ENCODE data around the gene PRTFDC1.

The PRTFDC1 gene

GRCh38 chr10:24814568-24815313, 137.7 kb downstream of the PRTFDC1 start:
- H3K36me3 Mint-ChIP-seq (ENCODE audit: insufficient read depth): no peaks in the 10 kb centered on the region

GRCh38 chr10:24813856-24814255, 138.6 kb downstream of the PRTFDC1 start:
- no peak overlapping the region for H3K27ac Mint-ChIP-seq
- no peaks in the 10 kb centered on the region for H3K4me1 Mint-ChIP-seq (ENCODE audit: low read depth in 2 of 2)
- H3K4me3 Mint-ChIP-seq: no peak overlapping the region
- no peaks in the 10 kb centered on the region for H3K36me3 Mint-ChIP-seq (ENCODE audit: insufficient read depth)
- H3K27me3 Mint-ChIP-seq: no peaks in the 10 kb centered on the region
- DNase-seq (no peak), ATAC-seq (replicated peaks) (no peak)
- no peaks in the 10 kb centered on the region for H3K9me3 Mint-ChIP-seq

More at GRCh38 chr10:24814568-24815313, 137.7 kb downstream of the PRTFDC1 start:
- H3K4me3 Mint-ChIP-seq: no peak overlapping the region
- no peaks in the 10 kb centered on the region for H3K4me1 Mint-ChIP-seq (ENCODE audit: low read depth in 2 of 2)
- ATAC-seq (replicated peaks): no peak
- no peak for DNase-seq
- no peak overlapping the region for H3K27ac Mint-ChIP-seq
- no peaks in the 10 kb centered on the region for H3K27me3 Mint-ChIP-seq
- H3K9me3 Mint-ChIP-seq: no peaks in the 10 kb centered on the region

- DNase-seq (no peak), ATAC-seq (replicated peaks) (no peak)
- no peaks in the 10 kb centered on the region for H3K36me3 Mint-ChIP-seq (ENCODE audit: insufficient read depth)
- no peaks in the 10 kb centered on the region for H3K9me3 Mint-ChIP-seq
- H3K4me1 Mint-ChIP-seq (ENCODE audit: low read depth in 2 of 2): no peaks in the 10 kb centered on the region
- no peaks in the 10 kb centered on the region for H3K27me3 Mint-ChIP-seq
- H3K27ac Mint-ChIP-seq: no peak overlapping the region
- no peak overlapping the region for H3K4me3 Mint-ChIP-seq
Measured at GRCh38 chr10:24806262-24806661, 146.1 kb downstream of the PRTFDC1 start.

- DNase-seq (no peak), ATAC-seq (replicated peaks) (no peak)
- H3K4me1 Mint-ChIP-seq (ENCODE audit: low read depth in 2 of 2): no peaks in the 10 kb centered on the region
- no peaks in the 10 kb centered on the region for H3K27me3 Mint-ChIP-seq
- no peaks in the 10 kb centered on the region for H3K9me3 Mint-ChIP-seq
- H3K27ac Mint-ChIP-seq: no peak overlapping the region
- H3K4me3 Mint-ChIP-seq: no peak overlapping the region
- H3K36me3 Mint-ChIP-seq (ENCODE audit: insufficient read depth): no peaks in the 10 kb centered on the region
Measured at GRCh38 chr10:24804956-24805355, 147.4 kb downstream of the PRTFDC1 start.

GRCh38 chr10:24804392-24804791, 148.0 kb downstream of the PRTFDC1 start:
- no peak for DNase-seq
- Mint-ChIP-seq H3K4me3 (no peak overlapping the region), H3K4me1 (ENCODE audit: low read depth in 2 of 2) (no peaks in the 10 kb centered on the region), H3K36me3 (ENCODE audit: insufficient read depth) (no peaks in the 10 kb centered on the region), H3K9me3 (no peaks in the 10 kb centered on the region), H3K27ac (no peak overlapping the region), H3K27me3 (no peaks in the 10 kb centered on the region)
- ATAC-seq (replicated peaks): no peak

GRCh38 chr10:24802378-24802777, 150.0 kb downstream of the PRTFDC1 start:
- Mint-ChIP-seq H3K4me3 (no peak overlapping the region), H3K4me1 (ENCODE audit: low read depth in 2 of 2) (no peaks in the 10 kb centered on the region), H3K9me3 (no peaks in the 10 kb centered on the region), H3K36me3 (ENCODE audit: insufficient read depth) (no peaks in the 10 kb centered on the region), H3K27me3 (no peaks in the 10 kb centered on the region), H3K27ac (no peak overlapping the region)
- ATAC-seq (replicated peaks): no peak
- no peak for DNase-seq

- Mint-ChIP-seq H3K27ac (no peak overlapping the region), H3K9me3 (no peaks in the 10 kb centered on the region), H3K36me3 (ENCODE audit: insufficient read depth) (no peaks in the 10 kb centered on the region), H3K4me1 (ENCODE audit: low read depth in 2 of 2) (no peaks in the 10 kb centered on the region), H3K27me3 (no peaks in the 10 kb centered on the region), H3K4me3 (no peak overlapping the region)
- ATAC-seq (replicated peaks): no peak
- no peak for DNase-seq
Measured at GRCh38 chr10:24800861-24801260, 151.5 kb downstream of the PRTFDC1 start.
